ENCODE results near the gene MAST4.

MAST4 gene

GRCh38 chr5:67058998-67059743 is 463.0 kb downstream of the MAST4 start:
- no peak for DNase-seq

DNA sequence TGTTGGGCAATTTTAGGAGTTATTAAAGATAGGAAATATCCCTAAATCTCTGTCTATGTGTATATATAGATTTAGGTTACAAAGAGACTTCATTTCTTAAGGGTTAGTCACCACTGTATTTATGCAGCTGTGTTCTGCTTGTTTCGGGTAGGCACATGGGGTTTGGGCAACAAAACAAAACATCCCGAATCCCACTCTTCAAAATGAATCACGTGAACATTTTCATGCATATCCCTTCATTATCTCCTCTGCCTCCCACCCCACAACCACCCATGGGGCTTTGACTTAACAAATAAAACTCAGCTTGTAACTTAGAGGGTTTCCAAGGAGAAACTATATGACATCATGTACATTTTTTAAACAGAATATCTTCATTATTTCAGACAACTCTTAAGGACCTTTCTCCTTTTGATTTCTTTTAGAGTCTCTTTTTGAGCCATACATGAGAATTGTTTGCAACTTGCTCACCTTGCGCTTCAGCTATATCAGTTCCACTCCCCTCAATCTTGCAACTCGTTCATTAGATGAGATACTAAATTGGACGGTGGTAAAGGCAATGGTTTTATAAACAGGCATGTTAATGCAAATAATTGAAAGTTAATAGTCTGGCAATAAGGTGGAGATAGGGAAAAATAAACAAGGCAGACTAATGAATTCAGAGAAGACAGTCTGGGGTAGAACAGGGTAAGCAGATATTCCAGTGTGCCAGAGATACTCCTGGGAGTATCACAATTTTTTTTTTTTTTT is 463.7 kb downstream of the MAST4 start:
- DNase-seq, result no peak

- no peak for DNase-seq
Observed at GRCh38 chr5:67061511-67061910, 465.3 kb downstream of the MAST4 start.

DNA sequence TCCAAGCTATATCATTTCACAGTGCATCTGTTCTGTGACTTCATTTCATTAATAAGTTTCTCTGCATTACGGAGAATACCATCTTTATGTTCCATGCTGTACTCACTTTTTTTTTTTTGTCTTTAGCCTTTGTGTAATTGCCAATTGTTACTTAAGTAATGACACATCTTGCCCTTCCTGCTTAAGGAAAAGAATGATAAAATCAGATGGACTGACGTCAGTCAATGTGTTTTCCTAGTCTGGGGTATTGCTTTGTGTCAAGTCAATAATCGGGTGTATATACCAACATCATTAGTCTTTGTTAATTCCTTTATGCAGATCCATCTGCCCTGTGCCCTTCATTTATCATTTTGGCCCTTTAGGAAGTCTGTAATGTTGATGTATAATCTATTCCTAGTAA is 466.9 kb downstream of the MAST4 start:
- DNase-seq, result no peak

- no peak for DNase-seq
Observed at GRCh38 chr5:67063791-67064190, 467.6 kb downstream of the MAST4 start.

- DNase-seq, result no peak
Observed at GRCh38 chr5:67065237-67065636, 469.0 kb downstream of the MAST4 start.

- DNase-seq, result no peak
Observed at GRCh38 chr5:67065696-67066095, 469.5 kb downstream of the MAST4 start.

GRCh38 chr5:67066815-67067214 is 470.6 kb downstream of the MAST4 start:
- DNase-seq, result peak; percentile 36

DNA sequence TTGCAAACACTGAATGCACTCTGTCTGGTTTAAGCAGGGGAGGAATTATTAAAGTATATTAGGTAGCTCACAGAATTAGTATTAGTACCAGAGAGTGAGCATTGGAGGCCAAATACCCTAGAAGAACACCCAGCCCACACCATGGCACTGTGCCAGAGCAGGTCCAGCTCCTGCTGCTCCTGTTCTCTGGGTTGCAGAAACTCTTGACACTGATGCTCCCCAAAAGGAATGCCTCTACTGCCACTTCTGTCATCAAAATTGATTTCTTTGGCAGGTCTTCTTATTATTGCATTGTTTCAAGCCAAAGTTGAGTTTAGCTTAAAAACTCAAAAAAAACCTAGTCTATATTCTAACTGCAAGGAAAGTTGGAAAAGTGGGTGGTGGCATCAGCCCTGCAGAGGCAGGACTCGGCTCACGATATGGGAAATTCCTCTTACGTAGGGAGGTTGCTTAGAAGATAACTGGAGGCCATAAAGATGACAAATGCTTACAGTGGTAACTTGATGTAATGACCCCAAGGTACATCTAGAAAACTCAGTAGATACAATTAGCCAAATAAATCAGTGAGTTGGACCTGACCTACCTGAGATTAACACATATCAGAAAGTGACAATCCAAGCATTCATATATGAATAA is 477.0 kb downstream of the MAST4 start:
- DNase-seq, result no peak

DNA sequence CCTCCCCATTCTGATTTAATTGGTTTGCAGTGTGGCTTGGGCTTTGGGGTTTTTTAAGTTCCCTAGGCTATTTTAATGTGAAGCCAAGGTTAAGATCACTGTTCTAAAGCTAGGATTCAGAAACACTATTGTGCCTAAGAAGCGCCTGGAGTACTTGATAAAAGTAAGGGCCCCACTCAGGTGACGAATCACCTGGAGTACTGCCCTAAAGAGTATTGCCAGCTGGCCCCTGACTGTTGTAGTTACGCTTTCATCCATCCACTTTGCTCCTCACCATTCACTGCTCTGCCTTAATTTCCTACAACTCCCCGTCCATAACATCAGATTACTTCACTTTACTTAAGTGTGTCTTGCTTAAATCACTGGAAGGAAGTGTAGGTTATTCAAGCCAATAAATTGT is 481.1 kb downstream of the MAST4 start:
- DNase-seq, result no peak

GRCh38 chr5:67081261-67081660 is 485.1 kb downstream of the MAST4 start:
- peak; percentile 13 for DNase-seq

GRCh38 chr5:67082941-67083340 is 486.7 kb downstream of the MAST4 start:
- no peak for DNase-seq

GRCh38 chr5:67085616-67086015 is 489.4 kb downstream of the MAST4 start:
- DNase-seq, result no peak

GRCh38 chr5:67089200-67089725 is 493.1 kb downstream of the MAST4 start:
- DNase-seq, result no peak

DNA sequence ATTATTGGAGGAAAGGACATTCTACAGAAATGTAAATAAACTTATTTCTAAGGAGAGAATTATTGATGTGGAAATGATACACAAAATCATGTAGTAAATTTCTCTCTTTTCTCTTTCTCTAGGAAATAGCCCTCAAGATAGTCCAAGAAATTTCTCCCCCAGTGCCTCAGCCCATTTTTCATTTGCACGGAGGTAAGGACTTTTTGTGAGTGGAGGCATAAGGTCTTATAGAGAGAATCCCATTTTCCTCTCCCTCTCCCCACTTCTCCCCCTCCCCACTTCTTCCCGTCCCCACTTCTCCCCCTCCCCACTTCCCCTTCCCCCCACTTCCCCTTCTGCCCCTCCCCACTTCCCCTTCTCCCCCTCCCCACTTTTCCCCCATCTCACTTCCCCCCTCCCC is 493.8 kb downstream of the MAST4 start:
- DNase-seq, result no peak

- no peak for DNase-seq
Observed at GRCh38 chr5:67090593-67090992, 494.4 kb downstream of the MAST4 start.

DNA sequence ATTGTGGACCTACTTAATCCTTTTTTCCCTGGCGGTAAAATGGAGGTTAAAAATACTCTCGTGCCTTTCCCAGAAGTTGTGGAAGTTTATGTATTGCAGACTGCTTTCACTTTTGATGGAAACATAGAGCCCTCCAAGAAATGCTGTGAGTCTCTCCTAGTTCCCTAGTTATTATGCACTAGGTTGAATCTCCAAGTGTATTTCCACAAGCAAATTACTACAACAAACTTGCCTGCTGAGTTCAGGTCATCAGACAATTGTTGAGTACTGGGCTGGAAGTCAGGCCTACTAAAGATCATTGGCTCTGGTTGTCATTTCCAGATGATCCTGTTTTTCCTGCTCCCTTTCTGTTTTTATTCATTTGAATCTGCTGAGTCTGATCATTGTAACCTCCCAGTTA is 496.3 kb downstream of the MAST4 start:
- no peak for DNase-seq

- DNase-seq, result no peak
Observed at GRCh38 chr5:67093279-67093678, 497.1 kb downstream of the MAST4 start.

GRCh38 chr5:67094476-67095300 is 498.5 kb downstream of the MAST4 start:
- no peak for DNase-seq

- DNase-seq, result peak; percentile 3
Observed at GRCh38 chr5:67095346-67096171, 499.4 kb downstream of the MAST4 start.

GRCh38 chr5:67098656-67099055 is 502.5 kb downstream of the MAST4 start:
- no peak for DNase-seq

DNA sequence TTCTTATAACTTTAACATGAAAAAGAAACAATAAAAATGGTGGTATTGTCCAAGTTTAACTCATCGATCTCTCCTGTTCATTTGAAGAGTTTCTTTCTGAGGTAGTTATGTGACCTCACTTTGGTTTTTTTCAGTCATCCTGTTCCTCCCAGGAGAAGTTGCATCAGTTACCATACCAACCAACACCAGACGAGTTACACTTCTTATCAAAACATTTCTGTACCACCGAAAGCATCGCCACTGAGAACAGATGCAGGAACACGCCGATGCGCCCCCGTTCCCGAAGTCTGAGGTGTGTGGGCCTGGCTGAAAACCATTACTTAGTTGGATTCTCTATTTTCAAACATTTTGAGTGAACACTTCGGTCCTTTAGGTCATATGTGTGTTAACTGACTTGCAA is 504.1 kb downstream of the MAST4 start:
- no peak for DNase-seq
